ENCODE results near the gene UGT2B7. TPM values are rescaled to one million over a fixed set of nuclear protein-coding genes. Genes with fewer than 3 reads are reported as not detected.

UGT2B7 gene
- total RNA-seq, 3 donors from 2014 or later, result 0.33 to 2.5 TPM; not detected in 1

DNA sequence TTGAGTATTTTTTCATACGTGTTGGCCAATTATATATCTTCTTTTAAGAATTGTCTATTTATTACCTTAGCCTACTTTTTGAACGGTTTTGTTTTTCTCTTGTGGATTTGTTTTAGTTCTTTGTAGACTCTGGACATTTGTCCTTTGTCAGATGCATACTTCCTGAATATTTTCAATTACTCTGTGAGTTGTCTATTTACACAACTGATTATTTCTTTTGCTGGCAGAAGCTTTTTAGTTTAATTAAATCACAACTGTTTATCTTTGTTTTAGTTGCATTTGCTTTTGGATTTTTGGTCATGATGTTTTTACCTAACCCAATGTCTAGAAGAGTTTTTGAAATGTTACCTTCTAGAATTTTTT, 19.6 kb downstream of the UGT2B7 start:
- no peak overlapping the region for H3K27ac ChIP-seq
- H3K9me3 ChIP-seq, result no peaks in the 10 kb centered on the region
- H3K4me1 ChIP-seq, result no peaks in the 10 kb centered on the region
- TF ChIP-seq POLR2A (IDR thresholded peaks at IDR 0.05), result no peak
- TF ChIP-seq, protein P1, sequence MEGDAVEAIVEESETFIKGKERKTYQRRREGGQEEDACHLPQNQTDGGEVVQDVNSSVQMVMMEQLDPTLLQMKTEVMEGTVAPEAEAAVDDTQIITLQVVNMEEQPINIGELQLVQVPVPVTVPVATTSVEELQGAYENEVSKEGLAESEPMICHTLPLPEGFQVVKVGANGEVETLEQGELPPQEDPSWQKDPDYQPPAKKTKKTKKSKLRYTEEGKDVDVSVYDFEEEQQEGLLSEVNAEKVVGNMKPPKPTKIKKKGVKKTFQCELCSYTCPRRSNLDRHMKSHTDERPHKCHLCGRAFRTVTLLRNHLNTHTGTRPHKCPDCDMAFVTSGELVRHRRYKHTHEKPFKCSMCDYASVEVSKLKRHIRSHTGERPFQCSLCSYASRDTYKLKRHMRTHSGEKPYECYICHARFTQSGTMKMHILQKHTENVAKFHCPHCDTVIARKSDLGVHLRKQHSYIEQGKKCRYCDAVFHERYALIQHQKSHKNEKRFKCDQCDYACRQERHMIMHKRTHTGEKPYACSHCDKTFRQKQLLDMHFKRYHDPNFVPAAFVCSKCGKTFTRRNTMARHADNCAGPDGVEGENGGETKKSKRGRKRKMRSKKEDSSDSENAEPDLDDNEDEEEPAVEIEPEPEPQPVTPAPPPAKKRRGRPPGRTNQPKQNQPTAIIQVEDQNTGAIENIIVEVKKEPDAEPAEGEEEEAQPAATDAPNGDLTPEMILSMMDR (IDR thresholded peaks at IDR 0.05), result no peak
- TF ChIP-seq POLR2AphosphoS5 (IDR thresholded peaks at IDR 0.05), result no peak
- intact Hi-C loops (cut with DNase I; ENCODE audit: low total_unique reads), result no loop called here
- DNase-seq (ENCODE audit: low spot score in 2 of 2), result no peak
- no peaks in the 10 kb centered on the region for H3K36me3 ChIP-seq
- H3K4me3 ChIP-seq, result no peak overlapping the region
- H3K27me3 ChIP-seq, result no peaks in the 10 kb centered on the region

GRCh38 chr4:69116645-69117321, 20.5 kb downstream of the UGT2B7 start:
- intact Hi-C loops (cut with DNase I; ENCODE audit: low total_unique reads), result no loop called here
- H3K36me3 ChIP-seq, result no peaks in the 10 kb centered on the region

DNA sequence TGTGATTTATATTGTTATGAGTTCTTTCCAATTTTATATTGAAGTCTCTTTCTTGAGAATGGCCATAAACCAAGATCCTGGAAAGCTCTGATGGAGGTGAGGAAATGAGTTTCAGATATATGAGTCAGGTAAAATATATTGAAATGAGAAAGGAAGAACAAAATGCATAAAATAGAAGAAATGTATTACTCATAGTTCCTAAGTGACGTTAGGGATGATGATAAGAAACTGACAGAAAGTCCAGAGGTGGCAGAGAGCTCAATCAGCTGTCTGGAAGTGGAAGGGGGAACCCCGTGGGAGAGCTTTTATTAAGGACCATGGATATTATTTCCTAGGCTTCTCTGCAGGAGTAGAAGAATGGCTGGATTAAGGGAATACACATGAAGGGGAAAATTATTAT, 24.6 kb downstream of the UGT2B7 start:
- Histone ChIP-seq H3K4me1 (no peaks in the 10 kb centered on the region), H3K27me3 (no peaks in the 10 kb centered on the region), H3K27ac (no peak overlapping the region), H3K4me3 (no peak overlapping the region), H3K36me3 (no peaks in the 10 kb centered on the region), H3K9me3 (no peaks in the 10 kb centered on the region)
- intact Hi-C loops (cut with DNase I; ENCODE audit: low total_unique reads), result no loop called here
- no peak for TF ChIP-seq POLR2AphosphoS5 (IDR thresholded peaks at IDR 0.05)
- no peak for DNase-seq (ENCODE audit: low spot score in 2 of 2)

More at GRCh38 chr4:69116645-69117321, 20.5 kb downstream of the UGT2B7 start:
- TF ChIP-seq POLR2AphosphoS5 (IDR thresholded peaks at IDR 0.05) (no peak), POLR2A (IDR thresholded peaks at IDR 0.05) (no peak)
- TF ChIP-seq, protein P1 (IDR thresholded peaks at IDR 0.05), result no peak
- no peaks in the 10 kb centered on the region for H3K4me1 ChIP-seq
- H3K27me3 ChIP-seq, result no peaks in the 10 kb centered on the region
- no peak overlapping the region for H3K27ac ChIP-seq
- no peak overlapping the region for H3K4me3 ChIP-seq
- no peaks in the 10 kb centered on the region for H3K9me3 ChIP-seq
- no peak for DNase-seq (ENCODE audit: low spot score in 2 of 2)

DNA sequence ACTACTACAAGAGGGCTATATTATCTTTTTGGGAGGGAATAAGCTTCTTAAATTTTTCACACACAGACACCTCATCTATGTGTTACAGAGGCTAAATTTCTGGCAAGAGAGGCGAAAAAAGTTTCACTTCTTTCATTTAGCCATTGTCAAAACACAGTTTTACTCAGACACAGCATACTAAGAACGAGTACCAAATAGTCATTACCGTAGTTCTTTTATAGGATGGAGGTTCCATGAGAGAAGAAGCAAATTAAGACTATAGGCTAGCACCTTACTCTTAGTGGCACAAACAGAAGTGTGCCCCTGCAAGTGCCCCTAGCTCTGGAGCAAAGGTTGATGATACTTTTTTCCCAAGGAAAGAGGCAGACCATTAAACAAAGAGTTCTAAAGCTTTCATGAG, 26.2 kb downstream of the UGT2B7 start:
- intact Hi-C loops (cut with DNase I; ENCODE audit: low total_unique reads), result no loop called here
- Histone ChIP-seq H3K4me3 (no peak overlapping the region), H3K9me3 (no peaks in the 10 kb centered on the region), H3K36me3 (no peaks in the 10 kb centered on the region), H3K4me1 (no peaks in the 10 kb centered on the region), H3K27me3 (no peaks in the 10 kb centered on the region), H3K27ac (no peak overlapping the region)
- no peak for TF ChIP-seq POLR2AphosphoS5 (IDR thresholded peaks at IDR 0.05)
- TF ChIP-seq POLR2A (IDR thresholded peaks at IDR 0.05), result no peak
- TF ChIP-seq, protein P1 (IDR thresholded peaks at IDR 0.05), result no peak
- no peak for DNase-seq (ENCODE audit: low spot score in 2 of 2)

DNA sequence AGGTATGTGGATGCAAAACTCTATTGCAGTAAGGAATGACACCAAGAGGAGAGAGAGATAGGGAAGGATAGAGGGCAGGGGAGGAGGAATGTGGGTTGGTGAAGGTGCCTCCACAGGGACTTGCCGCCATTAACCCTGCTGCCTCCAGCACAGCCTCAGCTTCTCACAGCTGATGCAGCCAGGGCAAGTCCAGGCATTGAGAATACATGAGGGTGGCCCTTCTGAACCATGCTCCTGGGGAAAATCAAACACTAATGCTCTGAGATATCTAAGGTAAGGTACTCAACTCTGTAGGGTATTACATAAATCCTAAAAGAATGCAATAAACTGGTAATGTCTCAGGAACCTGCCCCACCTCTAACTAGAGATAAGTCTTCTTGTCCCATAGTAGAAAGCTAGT, 28.7 kb downstream of the UGT2B7 start:
- TF ChIP-seq, protein P1 (IDR thresholded peaks at IDR 0.05), result no peak
- TF ChIP-seq POLR2AphosphoS5 (IDR thresholded peaks at IDR 0.05), result no peak
- no peak for TF ChIP-seq POLR2A (IDR thresholded peaks at IDR 0.05)
- intact Hi-C loops (cut with DNase I; ENCODE audit: low total_unique reads), result no loop called here
- H3K4me3 ChIP-seq, result no peak overlapping the region

More for the DNA sequence above, 28.7 kb downstream of the UGT2B7 start:
- Histone ChIP-seq H3K9me3 (no peaks in the 10 kb centered on the region), H3K27ac (no peak overlapping the region), H3K4me1 (no peaks in the 10 kb centered on the region), H3K27me3 (no peaks in the 10 kb centered on the region), H3K36me3 (no peaks in the 10 kb centered on the region)
- DNase-seq (ENCODE audit: low spot score in 2 of 2), result no peak

All from breast epithelium (tissue), 4 donors.